ENCODE data around the gene GPC5.

The GPC5 gene

DNA sequence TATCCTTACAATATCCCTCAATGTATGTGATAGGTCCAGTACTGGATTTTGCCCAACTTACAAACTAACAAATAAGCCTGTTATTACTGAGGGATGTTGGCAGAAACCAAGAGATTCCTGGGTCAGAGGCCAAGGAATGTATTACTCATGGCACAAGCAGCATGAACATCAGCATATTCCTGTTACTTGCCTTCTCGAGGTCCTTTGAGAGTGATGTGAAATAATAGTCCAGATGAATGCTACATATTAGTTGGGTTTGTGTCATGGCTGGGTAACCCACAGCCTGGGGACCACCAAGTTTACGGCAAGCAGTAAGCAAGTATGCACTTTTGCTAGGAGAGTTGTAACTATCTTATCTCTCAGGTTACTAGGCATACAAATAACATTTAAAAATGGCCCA lies 1443.7 kb downstream of the GPC5 start:
- no peak for DNase-seq (ENCODE audit: low spot score)
- TF ChIP-seq, protein P1, sequence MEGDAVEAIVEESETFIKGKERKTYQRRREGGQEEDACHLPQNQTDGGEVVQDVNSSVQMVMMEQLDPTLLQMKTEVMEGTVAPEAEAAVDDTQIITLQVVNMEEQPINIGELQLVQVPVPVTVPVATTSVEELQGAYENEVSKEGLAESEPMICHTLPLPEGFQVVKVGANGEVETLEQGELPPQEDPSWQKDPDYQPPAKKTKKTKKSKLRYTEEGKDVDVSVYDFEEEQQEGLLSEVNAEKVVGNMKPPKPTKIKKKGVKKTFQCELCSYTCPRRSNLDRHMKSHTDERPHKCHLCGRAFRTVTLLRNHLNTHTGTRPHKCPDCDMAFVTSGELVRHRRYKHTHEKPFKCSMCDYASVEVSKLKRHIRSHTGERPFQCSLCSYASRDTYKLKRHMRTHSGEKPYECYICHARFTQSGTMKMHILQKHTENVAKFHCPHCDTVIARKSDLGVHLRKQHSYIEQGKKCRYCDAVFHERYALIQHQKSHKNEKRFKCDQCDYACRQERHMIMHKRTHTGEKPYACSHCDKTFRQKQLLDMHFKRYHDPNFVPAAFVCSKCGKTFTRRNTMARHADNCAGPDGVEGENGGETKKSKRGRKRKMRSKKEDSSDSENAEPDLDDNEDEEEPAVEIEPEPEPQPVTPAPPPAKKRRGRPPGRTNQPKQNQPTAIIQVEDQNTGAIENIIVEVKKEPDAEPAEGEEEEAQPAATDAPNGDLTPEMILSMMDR (IDR thresholded peaks at IDR 0.05; ENCODE audit: extremely low read depth, missing control alignments): no peak

DNA sequence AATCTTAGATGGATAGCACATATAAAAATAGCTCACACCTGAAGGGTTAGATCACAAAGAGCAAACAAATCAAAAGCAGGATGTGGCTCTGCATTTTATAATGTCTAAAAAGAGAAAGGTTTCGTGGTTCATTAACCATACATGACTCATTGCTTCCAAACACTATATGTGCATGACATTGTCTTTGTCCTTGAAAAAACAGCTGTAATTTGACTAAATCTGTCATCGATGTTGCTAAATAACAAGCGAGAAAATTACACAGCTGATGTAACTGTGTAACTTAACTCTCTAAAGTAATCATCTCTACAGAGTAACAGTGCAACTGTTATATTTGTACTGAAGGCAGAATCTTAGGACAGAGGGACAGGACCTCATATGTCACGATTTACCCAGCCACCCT lies 1445.1 kb downstream of the GPC5 start:
- DNase-seq (ENCODE audit: low spot score): no peak

DNA sequence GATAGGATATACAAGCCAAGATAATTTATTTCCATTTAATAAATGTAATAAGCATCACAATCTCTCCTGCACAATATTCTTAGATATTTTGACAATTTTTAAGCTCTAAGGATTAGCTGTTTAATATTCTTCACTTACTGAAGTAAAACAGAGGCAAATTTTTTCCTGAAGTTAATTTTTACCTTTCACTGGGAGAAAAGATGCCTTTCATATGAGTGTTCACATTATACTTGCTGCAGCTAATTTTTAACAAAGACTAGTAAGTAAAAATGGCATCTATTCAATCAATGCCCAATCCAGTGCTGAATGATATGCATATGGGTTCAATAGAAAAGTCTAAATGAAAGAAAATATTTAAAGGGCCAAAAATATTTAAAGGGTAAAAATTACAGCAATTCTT lies 1451.0 kb downstream of the GPC5 start:
- TF ChIP-seq, protein P1 (IDR thresholded peaks at IDR 0.05; ENCODE audit: extremely low read depth, missing control alignments): no peak
- no peak for DNase-seq (ENCODE audit: low spot score)

More for the DNA sequence above, 1445.1 kb downstream of the GPC5 start:
- TF ChIP-seq, protein P1 (IDR thresholded peaks at IDR 0.05; ENCODE audit: extremely low read depth, missing control alignments): no peak

- DNase-seq (ENCODE audit: low spot score): no peak
- TF ChIP-seq, protein P1 (IDR thresholded peaks at IDR 0.05; ENCODE audit: extremely low read depth, missing control alignments): no peak
Observed at GRCh38 chr13:92864584-92865284, 1466.3 kb downstream of the GPC5 start.

DNA sequence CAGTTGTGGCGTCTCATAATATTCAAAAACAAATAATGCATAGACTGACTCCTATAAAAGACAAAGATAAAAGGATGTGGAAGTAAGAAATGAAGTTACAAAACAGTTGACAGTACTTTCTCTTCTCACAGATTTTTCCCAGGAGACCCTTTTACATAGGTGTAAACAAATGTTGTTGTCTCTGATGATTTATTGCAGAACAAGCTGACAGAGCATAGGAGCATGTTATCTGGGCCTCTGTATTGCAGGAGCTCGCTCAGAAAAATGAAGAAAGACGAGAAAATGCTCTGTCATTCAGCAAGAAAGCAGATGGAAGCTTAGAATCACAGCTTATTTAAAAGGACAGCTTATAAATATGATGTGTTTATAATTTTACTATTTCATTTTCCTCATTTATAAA lies 1474.6 kb downstream of the GPC5 start:
- TF ChIP-seq, protein P1 (IDR thresholded peaks at IDR 0.05; ENCODE audit: extremely low read depth, missing control alignments): no peak
- no peak for DNase-seq (ENCODE audit: low spot score)

- TF ChIP-seq, protein P1 (IDR thresholded peaks at IDR 0.05; ENCODE audit: extremely low read depth, missing control alignments): no peak
- DNase-seq (ENCODE audit: low spot score): no peak
Observed at GRCh38 chr13:92886535-92887077, 1488.2 kb downstream of the GPC5 start.

- TF ChIP-seq, protein P1 (IDR thresholded peaks at IDR 0.05; ENCODE audit: extremely low read depth, missing control alignments): no peak
- DNase-seq (ENCODE audit: low spot score): no peak
Observed at GRCh38 chr13:92894447-92894846, 1496.0 kb downstream of the GPC5 start.

All from GM20000 (cell line).